Hematopoietic multipotent progenitor cell (in vitro differentiated cells): ENCODE results near the gene STRN. TPM values are rescaled to one million over a fixed set of nuclear protein-coding genes. Genes with fewer than 3 reads are reported as not detected.

ENCODE experiments used
- DNase-seq, 3 donors: peaks; one replicate each; pipeline ENCODE4 v3.0.0-alpha.2; 2011 to 2015; ENCODE audit warnings: low read depth in 2 of 3, low spot score in 2 of 3
- small RNA-seq: library from RNA; depleted of rRNA; stranded (forward); fragments of <200 nt; gene quantifications from one replicate; pipeline ENCODE3, GENCODE V24; 2012
- total RNA-seq: library from RNA; depleted of rRNA; stranded (reverse); fragments of >200 nt; gene quantifications from one replicate; pipeline ENCODE4 v1.2.3, GENCODE V29; 2012

STRN gene
- total RNA-seq, 1 donor: 16.2 TPM

DNA sequence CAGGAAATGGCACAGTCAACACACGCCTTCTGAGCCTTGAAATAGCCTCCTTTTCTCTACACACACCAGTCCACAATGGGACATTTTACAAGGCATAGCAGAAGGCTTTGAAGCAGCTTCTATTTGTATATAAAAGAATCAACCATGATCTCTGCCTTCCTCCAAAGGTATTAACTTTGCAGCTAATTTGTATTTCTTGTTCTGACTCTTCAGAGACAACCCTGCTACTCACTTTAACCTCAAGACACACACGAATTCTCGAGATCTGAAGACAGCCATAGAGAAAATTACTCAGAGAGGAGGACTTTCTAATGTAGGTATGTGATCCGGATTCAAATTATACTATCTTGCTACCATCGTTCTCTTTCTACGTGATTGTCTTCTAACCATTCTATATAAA, 165.2 kb downstream of the STRN start:
- no peak for DNase-seq

DNA sequence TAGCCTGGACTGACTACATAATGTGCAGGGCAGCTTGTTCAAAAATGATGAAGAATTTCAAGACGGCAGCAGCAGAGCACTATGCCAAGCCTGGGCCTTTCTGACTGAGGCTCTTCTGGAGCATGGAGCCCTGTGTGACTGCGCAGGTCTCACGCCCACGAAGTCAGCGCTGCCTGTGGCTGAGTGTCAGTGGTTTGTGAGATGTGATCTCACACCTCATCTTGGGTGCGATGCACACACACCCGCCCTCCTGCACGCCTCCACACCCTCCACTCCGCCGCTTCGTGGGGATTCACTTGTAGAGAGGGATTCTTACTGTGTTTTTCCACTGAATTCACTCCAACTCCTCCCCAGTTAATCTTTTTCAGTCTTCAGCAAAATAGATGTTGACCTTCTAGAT, 166.0 kb downstream of the STRN start:
- DNase-seq: no peak

DNA sequence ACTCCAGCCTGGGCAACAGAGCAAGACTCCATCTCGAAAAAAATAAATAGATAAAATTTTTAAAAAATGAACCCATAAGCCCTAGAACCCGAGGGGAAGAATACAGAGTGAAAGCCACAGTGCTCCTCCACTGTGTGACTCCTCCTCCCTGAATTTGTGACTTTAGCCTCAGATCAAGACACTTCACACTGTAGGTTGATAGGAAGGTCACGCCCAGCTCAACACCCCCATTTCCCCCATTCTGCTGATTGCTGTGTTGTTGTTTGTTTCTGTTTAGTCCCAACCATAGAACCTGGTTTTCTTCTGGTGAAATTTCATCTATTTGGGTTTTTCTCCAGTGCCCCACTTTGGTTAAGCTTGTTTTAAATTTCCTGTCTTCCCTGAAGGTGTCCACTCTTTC, 167.6 kb downstream of the STRN start:
- no peak for DNase-seq

- DNase-seq: no peak
Observed at GRCh38 chr2:36797324-36798070, 168.8 kb downstream of the STRN start.

Small RNA genes within 50 kb of the gene (small RNA-seq; reads per million reads assigned to genes)
- not detected for gene RNU6-577P

Other genes with a start within 250 kb of the STRN start
- gene HEATR5B, start 117.8 kb upstream of the STRN start, total RNA-seq: 57.4 TPM
- gene GPATCH11, start 118.0 kb upstream of the STRN start, total RNA-seq: 4.0 TPM
- gene EIF2AK2, start 190.4 kb upstream of the STRN start, total RNA-seq: 20.7 TPM
- not detected for gene SULT6B1, start 222.1 kb upstream of the STRN start, total RNA-seq
- 8.3 TPM for gene CEBPZOS, start 230.0 kb upstream of the STRN start, total RNA-seq